Epithelial cell of esophagus (primary cell): Measurements from ENCODE around the gene PPP1R9A.

ENCODE experiments used
- DNase-seq: peaks from one replicate; pipeline ENCODE4 v3.0.0; 2010; ENCODE audit warnings: low read depth
- H3K4me3 ChIP-seq: 2 replicates; pipeline ENCODE4 v1.5.1; 2011; ENCODE audit warnings: mild to moderate bottlenecking, low read length, control low read depth
- CTCF ChIP-seq: IDR thresholded peaks from 2 replicates; pipeline ENCODE4 v1.5.1; 2011; ENCODE audit warnings: low read depth, mild to moderate bottlenecking, low read length, control low read depth, inconsistent platforms; ENCODE audit not compliant: insufficient read depth; ENCODE audit errors: missing control alignments

Gene PPP1R9A

GRCh38 chr7:95045236-95045923 is 138.0 kb downstream of the PPP1R9A start:
- peak; percentile 28 for DNase-seq
- peak; percentile 36 for TF ChIP-seq CTCF
- H3K4me3 ChIP-seq, result no peak overlapping the region

- DNase-seq, result no peak
- TF ChIP-seq CTCF, result no peak
- no peak overlapping the region for H3K4me3 ChIP-seq
Measured at GRCh38 chr7:95046494-95047240, 139.3 kb downstream of the PPP1R9A start.

GRCh38 chr7:95047291-95047690 is 139.9 kb downstream of the PPP1R9A start:
- DNase-seq, result no peak
- H3K4me3 ChIP-seq, result no peak overlapping the region
- TF ChIP-seq CTCF, result no peak

- TF ChIP-seq CTCF, result no peak
- DNase-seq, result no peak
- no peak overlapping the region for H3K4me3 ChIP-seq
Measured at GRCh38 chr7:95052566-95053094, 145.2 kb downstream of the PPP1R9A start.

GRCh38 chr7:95054386-95054785 is 147.0 kb downstream of the PPP1R9A start:
- no peak for TF ChIP-seq CTCF

GRCh38 chr7:95055295-95055694 is 147.9 kb downstream of the PPP1R9A start:
- H3K4me3 ChIP-seq, result no peak overlapping the region
- no peak for DNase-seq
- TF ChIP-seq CTCF, result no peak

More at GRCh38 chr7:95054386-95054785, 147.0 kb downstream of the PPP1R9A start:
- no peak for DNase-seq
- H3K4me3 ChIP-seq, result no peak overlapping the region
